Measurements from ENCODE around the gene DOCK9.

The DOCK9 gene

DNA sequence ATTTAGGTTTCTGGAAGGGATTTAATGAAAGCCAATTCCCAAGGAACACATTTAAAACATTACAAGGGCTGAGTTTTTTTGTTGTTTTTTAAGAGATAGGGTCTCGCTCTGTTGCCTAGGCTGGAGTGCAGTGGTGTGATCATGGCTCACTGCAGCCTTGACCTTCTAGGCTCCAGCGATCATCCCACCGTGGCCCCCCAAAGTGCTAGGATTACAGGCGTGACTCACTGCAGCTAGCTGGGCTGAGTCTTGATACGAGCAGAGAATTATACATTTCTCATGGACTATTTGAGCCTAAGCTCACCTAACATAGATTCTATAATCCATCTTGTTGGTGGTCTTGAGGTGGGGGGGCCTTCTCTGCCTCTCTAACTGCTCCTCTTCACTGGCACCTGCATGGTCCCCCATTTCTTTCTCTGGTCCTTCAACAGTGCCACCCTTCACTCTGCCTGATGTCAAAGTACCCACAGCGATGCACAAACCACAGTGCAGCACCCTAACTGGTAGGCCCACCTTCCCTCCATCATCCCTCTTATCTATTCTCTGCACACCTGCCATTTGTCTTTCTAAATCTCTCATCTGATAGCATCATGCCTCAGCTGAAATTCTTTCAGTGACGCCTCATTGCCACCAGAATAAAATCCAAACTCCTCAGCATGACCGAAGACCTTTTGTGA is 37.4 kb downstream of the DOCK9 start:
- Histone ChIP-seq H3K79me1 (ENCODE audit: low read length) (peaks cover 3% of the 10 kb centered on the region), H3K4me2 (ENCODE audit: low read length) (no peak overlapping the region), H4K8ac (ENCODE audit: low read depth, low read length) (no peak overlapping the region), H3K4me1 (ENCODE audit: control insufficient read depth in 1 of 2, insufficient read depth in 2 of 2, low read length in 2 of 2) (peaks cover 6 to 9% of the 10 kb centered on the region in 2 experiments), H2BK120ac (ENCODE audit: insufficient read depth, low read length, poor library complexity) (no peak overlapping the region), H3K9ac (ENCODE audit: low read length) (no peak overlapping the region), H3K4me3 (ENCODE audit: low read depth, low read length) (no peak overlapping the region), H2AK5ac (ENCODE audit: low read length) (no peak overlapping the region), H3K4ac (ENCODE audit: low read depth, low read length) (no peak overlapping the region), H3K23ac (ENCODE audit: low read length) (no peak overlapping the region), H4K12ac (ENCODE audit: low read depth, low read length) (no peak overlapping the region), H2BK12ac (ENCODE audit: low read length) (no peak overlapping the region), H2AFZ (ENCODE audit: insufficient read depth, low read length, poor library complexity) (no peak overlapping the region), H3K36me3 (ENCODE audit: control insufficient read depth in 1 of 2, insufficient read depth in 2 of 2, low read length in 2 of 2) (no peaks in the 10 kb centered on the region), H3K14ac (ENCODE audit: low read length) (no peak overlapping the region), H3K27ac (ENCODE audit: low read depth, low read length) (no peak overlapping the region), H3K9me3 (ENCODE audit: insufficient read depth, low read depth, low read length) (peaks cover 2% of the 10 kb centered on the region), H4K91ac (ENCODE audit: low read depth, low read length) (no peak overlapping the region), H3K18ac (ENCODE audit: low read length) (no peak overlapping the region), H3K27me3 (ENCODE audit: insufficient read depth, low read length) (no peaks in the 10 kb centered on the region), H2BK5ac (ENCODE audit: low read depth, low read length, poor library complexity) (no peak overlapping the region), H3K79me2 (ENCODE audit: control insufficient read depth, insufficient read depth, low read length, poor library complexity) (peaks cover 2% of the 10 kb centered on the region)
- no peak for DNase-seq
- WGBS (ENCODE audit: extremely low coverage, insufficient coverage, insufficient read length) = no CpG with 5 or more reads among the region's 8 CpGs

GRCh38 chr13:98939660-98940191 is 38.1 kb downstream of the DOCK9 start:
- peak overlapping the region; percentile 48 for H3K4ac ChIP-seq (ENCODE audit: low read depth, low read length)
- no peak overlapping the region for H3K14ac ChIP-seq (ENCODE audit: low read length)
- H3K79me2 ChIP-seq (ENCODE audit: control insufficient read depth, insufficient read depth, low read length, poor library complexity) = peaks cover 2% of the 10 kb centered on the region
- no peak overlapping the region for H3K18ac ChIP-seq (ENCODE audit: low read length)
- no peak overlapping the region for H4K8ac ChIP-seq (ENCODE audit: low read depth, low read length)
- no peak overlapping the region for H4K12ac ChIP-seq (ENCODE audit: low read depth, low read length)
- H3K4me3 ChIP-seq (ENCODE audit: low read depth, low read length) = no peak overlapping the region
- H2BK12ac ChIP-seq (ENCODE audit: low read length) = peak overlapping the region; percentile 45
- no CpG with 5 or more reads among the region's 5 CpGs for WGBS (ENCODE audit: extremely low coverage, insufficient coverage, insufficient read length)
- peaks cover 3% of the 10 kb centered on the region for H3K79me1 ChIP-seq (ENCODE audit: low read length)
- peaks cover 6 to 9% of the 10 kb centered on the region in 2 experiments for H3K4me1 ChIP-seq (ENCODE audit: control insufficient read depth in 1 of 2, insufficient read depth in 2 of 2, low read length in 2 of 2)
- no peak overlapping the region for H4K91ac ChIP-seq (ENCODE audit: low read depth, low read length)
- H3K36me3 ChIP-seq (ENCODE audit: control insufficient read depth in 1 of 2, insufficient read depth in 2 of 2, low read length in 2 of 2) = no peaks in the 10 kb centered on the region
- peaks cover 2% of the 10 kb centered on the region for H3K9me3 ChIP-seq (ENCODE audit: insufficient read depth, low read depth, low read length)
- H3K4me2 ChIP-seq (ENCODE audit: low read length) = no peak overlapping the region
- H3K9ac ChIP-seq (ENCODE audit: low read length) = no peak overlapping the region
- H2BK5ac ChIP-seq (ENCODE audit: low read depth, low read length, poor library complexity) = no peak overlapping the region
- H2BK120ac ChIP-seq (ENCODE audit: insufficient read depth, low read length, poor library complexity) = no peak overlapping the region
- H2AK5ac ChIP-seq (ENCODE audit: low read length) = no peak overlapping the region
- DNase-seq = no peak
- H3K23ac ChIP-seq (ENCODE audit: low read length) = no peak overlapping the region
- no peaks in the 10 kb centered on the region for H3K27me3 ChIP-seq (ENCODE audit: insufficient read depth, low read length)
- no peak overlapping the region for H3K27ac ChIP-seq (ENCODE audit: low read depth, low read length)
- H2AFZ ChIP-seq (ENCODE audit: insufficient read depth, low read length, poor library complexity) = no peak overlapping the region

DNA sequence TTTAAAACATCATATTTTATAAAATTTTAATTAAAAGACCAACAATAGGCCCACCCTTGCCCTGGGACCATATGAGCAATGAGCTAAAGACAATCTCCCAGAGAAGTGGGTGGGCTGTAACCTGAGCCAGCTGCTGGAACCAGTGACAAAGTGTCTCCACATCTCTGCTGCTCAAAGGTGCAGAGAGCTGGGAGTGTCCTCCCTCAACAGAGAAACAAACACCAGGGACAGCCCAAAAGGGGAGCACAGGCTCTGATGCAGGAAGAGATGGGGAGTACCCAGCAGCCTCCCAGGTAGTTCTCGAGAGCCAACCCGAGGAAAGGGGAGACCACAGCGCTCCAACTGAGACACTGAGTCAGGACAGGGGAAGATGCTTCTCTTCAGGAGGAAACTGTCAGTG is 39.1 kb downstream of the DOCK9 start:
- Histone ChIP-seq H3K4me3 (ENCODE audit: low read depth, low read length) (no peak overlapping the region), H3K23ac (ENCODE audit: low read length) (no peak overlapping the region), H3K18ac (ENCODE audit: low read length) (peak overlapping the region; percentile 41), H2BK120ac (ENCODE audit: insufficient read depth, low read length, poor library complexity) (peak overlapping the region; percentile 80), H2BK5ac (ENCODE audit: low read depth, low read length, poor library complexity) (no peak overlapping the region), H3K27ac (ENCODE audit: low read depth, low read length) (no peak overlapping the region), H3K36me3 (ENCODE audit: control insufficient read depth in 1 of 2, insufficient read depth in 2 of 2, low read length in 2 of 2) (peaks cover 0 to 1% of the 10 kb centered on the region in 2 experiments), H4K12ac (ENCODE audit: low read depth, low read length) (peak overlapping the region; percentile 46), H3K4me2 (ENCODE audit: low read length) (no peak overlapping the region), H3K79me1 (ENCODE audit: low read length) (peaks cover 3% of the 10 kb centered on the region), H2AFZ (ENCODE audit: insufficient read depth, low read length, poor library complexity) (no peak overlapping the region), H3K79me2 (ENCODE audit: control insufficient read depth, insufficient read depth, low read length, poor library complexity) (peaks cover 2% of the 10 kb centered on the region), H4K91ac (ENCODE audit: low read depth, low read length) (peak overlapping the region; percentile 70), H3K4ac (ENCODE audit: low read depth, low read length) (peak overlapping the region; percentile 64), H3K14ac (ENCODE audit: low read length) (no peak overlapping the region), H4K8ac (ENCODE audit: low read depth, low read length) (no peak overlapping the region), H3K27me3 (ENCODE audit: insufficient read depth, low read length) (no peaks in the 10 kb centered on the region), H3K9me3 (ENCODE audit: insufficient read depth, low read depth, low read length) (peaks cover 4% of the 10 kb centered on the region), H3K4me1 (ENCODE audit: control insufficient read depth in 1 of 2, insufficient read depth in 2 of 2, low read length in 2 of 2) (peaks cover 6 to 9% of the 10 kb centered on the region in 2 experiments), H2BK12ac (ENCODE audit: low read length) (peak overlapping the region; percentile 76), H3K9ac (ENCODE audit: low read length) (no peak overlapping the region), H2AK5ac (ENCODE audit: low read length) (no peak overlapping the region)
- no peak for DNase-seq
- no CpG with 5 or more reads among the region's 3 CpGs for WGBS (ENCODE audit: extremely low coverage, insufficient coverage, insufficient read length)

- H3K9me3 ChIP-seq (ENCODE audit: insufficient read depth, low read depth, low read length) = peaks cover 4% of the 10 kb centered on the region
- H3K79me2 ChIP-seq (ENCODE audit: control insufficient read depth, insufficient read depth, low read length, poor library complexity) = peaks cover under 1% of the 10 kb centered on the region
- H2AFZ ChIP-seq (ENCODE audit: insufficient read depth, low read length, poor library complexity) = no peak overlapping the region
- peak overlapping the region; percentile 67 for H2BK5ac ChIP-seq (ENCODE audit: low read depth, low read length, poor library complexity)
- DNase-seq = no peak
- no peaks in the 10 kb centered on the region for H3K27me3 ChIP-seq (ENCODE audit: insufficient read depth, low read length)
- H2BK120ac ChIP-seq (ENCODE audit: insufficient read depth, low read length, poor library complexity) = no peak overlapping the region
- H3K18ac ChIP-seq (ENCODE audit: low read length) = no peak overlapping the region
- H3K27ac ChIP-seq (ENCODE audit: low read depth, low read length) = peak overlapping the region; percentile 69
- H3K9ac ChIP-seq (ENCODE audit: low read length) = no peak overlapping the region
- WGBS (ENCODE audit: extremely low coverage, insufficient coverage, insufficient read length) = no CpG with 5 or more reads among the region's 6 CpGs
- no peak overlapping the region for H3K4me3 ChIP-seq (ENCODE audit: low read depth, low read length)
- peaks cover 3% of the 10 kb centered on the region for H3K79me1 ChIP-seq (ENCODE audit: low read length)
- no peak overlapping the region for H3K23ac ChIP-seq (ENCODE audit: low read length)
- H3K4ac ChIP-seq (ENCODE audit: low read depth, low read length) = no peak overlapping the region
- no peak overlapping the region for H3K14ac ChIP-seq (ENCODE audit: low read length)
- no peak overlapping the region for H4K91ac ChIP-seq (ENCODE audit: low read depth, low read length)
- no peak overlapping the region for H4K12ac ChIP-seq (ENCODE audit: low read depth, low read length)
- no peak overlapping the region for H4K8ac ChIP-seq (ENCODE audit: low read depth, low read length)
- no peak overlapping the region for H2BK12ac ChIP-seq (ENCODE audit: low read length)
- peaks cover 6 to 9% of the 10 kb centered on the region in 2 experiments for H3K4me1 ChIP-seq (ENCODE audit: control insufficient read depth in 1 of 2, insufficient read depth in 2 of 2, low read length in 2 of 2)
- peak overlapping the region; percentile 34 for H3K4me2 ChIP-seq (ENCODE audit: low read length)
- H3K36me3 ChIP-seq (ENCODE audit: control insufficient read depth in 1 of 2, insufficient read depth in 2 of 2, low read length in 2 of 2) = peaks cover 0 to 1% of the 10 kb centered on the region in 2 experiments
- no peak overlapping the region for H2AK5ac ChIP-seq (ENCODE audit: low read length)
These were observed 39.9 kb downstream of the DOCK9 start for GRCh38 chr13:98937911-98938381.

All from trophoblast cell (in vitro differentiated cells and primary cell).